NB4 (cell line): ENCODE measurements around the gene ETV6.

ENCODE experiments used
- MYC ChIP-seq: IDR thresholded peaks from 2 replicates; pipeline ENCODE4 v1.6.1; 2011; ENCODE audit warnings: low read depth, low read length
- POLR2A ChIP-seq: IDR thresholded peaks from 2 replicates; pipeline ENCODE4 v1.6.1; 2011; ENCODE audit warnings: mild to moderate bottlenecking; ENCODE audit not compliant: insufficient read length; ENCODE audit errors: extremely low read depth
- TF ChIP-seq, protein P1 (sequence below): IDR thresholded peaks from one replicate; pipeline ENCODE4 v1.5.1; 2012; ENCODE audit warnings: low read depth, low read length
- TF ChIP-seq, protein P2 (sequence below): IDR thresholded peaks from 2 replicates; pipeline ENCODE4 v1.6.1; 2011; ENCODE audit warnings: low read depth, low read length

DNA sequence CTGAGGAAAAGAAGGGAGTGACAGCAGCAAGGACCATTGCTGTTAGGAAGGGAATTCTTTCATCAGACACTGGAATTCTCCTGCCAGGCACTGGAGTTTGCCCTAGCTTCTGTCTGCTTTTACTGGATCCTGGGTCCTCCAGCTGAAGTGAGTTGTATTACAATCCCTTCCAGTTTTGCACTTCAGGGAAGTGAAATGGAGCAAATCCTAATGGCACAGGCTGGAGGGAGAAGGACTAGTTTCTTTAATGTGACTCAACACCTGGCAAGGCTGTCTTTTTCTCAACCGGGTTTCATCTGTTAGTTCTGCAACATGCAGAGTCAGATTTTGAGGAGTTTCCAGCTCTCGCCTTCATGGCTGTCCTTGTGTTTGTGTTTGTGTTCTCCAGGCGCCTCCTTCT lies 45.8 kb downstream of the ETV6 start:
- TF ChIP-seq, protein P1, sequence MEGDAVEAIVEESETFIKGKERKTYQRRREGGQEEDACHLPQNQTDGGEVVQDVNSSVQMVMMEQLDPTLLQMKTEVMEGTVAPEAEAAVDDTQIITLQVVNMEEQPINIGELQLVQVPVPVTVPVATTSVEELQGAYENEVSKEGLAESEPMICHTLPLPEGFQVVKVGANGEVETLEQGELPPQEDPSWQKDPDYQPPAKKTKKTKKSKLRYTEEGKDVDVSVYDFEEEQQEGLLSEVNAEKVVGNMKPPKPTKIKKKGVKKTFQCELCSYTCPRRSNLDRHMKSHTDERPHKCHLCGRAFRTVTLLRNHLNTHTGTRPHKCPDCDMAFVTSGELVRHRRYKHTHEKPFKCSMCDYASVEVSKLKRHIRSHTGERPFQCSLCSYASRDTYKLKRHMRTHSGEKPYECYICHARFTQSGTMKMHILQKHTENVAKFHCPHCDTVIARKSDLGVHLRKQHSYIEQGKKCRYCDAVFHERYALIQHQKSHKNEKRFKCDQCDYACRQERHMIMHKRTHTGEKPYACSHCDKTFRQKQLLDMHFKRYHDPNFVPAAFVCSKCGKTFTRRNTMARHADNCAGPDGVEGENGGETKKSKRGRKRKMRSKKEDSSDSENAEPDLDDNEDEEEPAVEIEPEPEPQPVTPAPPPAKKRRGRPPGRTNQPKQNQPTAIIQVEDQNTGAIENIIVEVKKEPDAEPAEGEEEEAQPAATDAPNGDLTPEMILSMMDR: no peak
- TF ChIP-seq POLR2A (no peak), MYC (no peak)
- TF ChIP-seq, protein P2, sequence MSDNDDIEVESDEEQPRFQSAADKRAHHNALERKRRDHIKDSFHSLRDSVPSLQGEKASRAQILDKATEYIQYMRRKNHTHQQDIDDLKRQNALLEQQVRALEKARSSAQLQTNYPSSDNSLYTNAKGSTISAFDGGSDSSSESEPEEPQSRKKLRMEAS: no peak
